ENCODE results near the gene CCDC77.

GRCh38 chr12:388541-389141 lies 12.8 kb upstream of the CCDC77 start:
- TF ChIP-seq, protein P1, sequence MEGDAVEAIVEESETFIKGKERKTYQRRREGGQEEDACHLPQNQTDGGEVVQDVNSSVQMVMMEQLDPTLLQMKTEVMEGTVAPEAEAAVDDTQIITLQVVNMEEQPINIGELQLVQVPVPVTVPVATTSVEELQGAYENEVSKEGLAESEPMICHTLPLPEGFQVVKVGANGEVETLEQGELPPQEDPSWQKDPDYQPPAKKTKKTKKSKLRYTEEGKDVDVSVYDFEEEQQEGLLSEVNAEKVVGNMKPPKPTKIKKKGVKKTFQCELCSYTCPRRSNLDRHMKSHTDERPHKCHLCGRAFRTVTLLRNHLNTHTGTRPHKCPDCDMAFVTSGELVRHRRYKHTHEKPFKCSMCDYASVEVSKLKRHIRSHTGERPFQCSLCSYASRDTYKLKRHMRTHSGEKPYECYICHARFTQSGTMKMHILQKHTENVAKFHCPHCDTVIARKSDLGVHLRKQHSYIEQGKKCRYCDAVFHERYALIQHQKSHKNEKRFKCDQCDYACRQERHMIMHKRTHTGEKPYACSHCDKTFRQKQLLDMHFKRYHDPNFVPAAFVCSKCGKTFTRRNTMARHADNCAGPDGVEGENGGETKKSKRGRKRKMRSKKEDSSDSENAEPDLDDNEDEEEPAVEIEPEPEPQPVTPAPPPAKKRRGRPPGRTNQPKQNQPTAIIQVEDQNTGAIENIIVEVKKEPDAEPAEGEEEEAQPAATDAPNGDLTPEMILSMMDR (IDR thresholded peaks at IDR 0.05; ENCODE audit: poor library complexity) = no peak
- no peak for TF ChIP-seq EZH2 (IDR thresholded peaks at IDR 0.05; ENCODE audit: borderline replicate concordance)
- TF ChIP-seq EZH2phosphoT487 (IDR thresholded peaks at IDR 0.05; ENCODE audit: low read depth, severe bottlenecking, unreplicated experiment) = no peak
